OCI-LY1 (cell line): ENCODE measurements around the gene BACE2.
"Not testable (repeated sequence)": the region's sequence is repeated elsewhere in the genome, so short reads cannot be mapped to it uniquely, and the experiment has no call there.

Source experiments
- H2AFZ ChIP-seq: fragments of 200-600 bp; sonication (generic), shearing (Covaris generic); 2 replicates; pipeline ENCODE4 v1.6.0; 2014; ENCODE audit warnings: antibody characterized with exemption, mild to moderate bottlenecking, low read length
- H3F3A ChIP-seq: fragments of 200-600 bp; sonication (generic), shearing (Covaris generic); 2 replicates; pipeline ENCODE4 v1.6.0; 2014; ENCODE audit warnings: mild to moderate bottlenecking, antibody characterized with exemption, low read length, moderate library complexity; ENCODE audit not compliant: insufficient read depth
- H3K27ac ChIP-seq: fragments of 200-600 bp; sonication (generic); 2 replicates; pipeline ENCODE4 v1.5.1; 2014; ENCODE audit warnings: low read length, mixed run types, mild to moderate bottlenecking, low read depth; ENCODE audit not compliant: poor library complexity, severe bottlenecking
- H3K27me3 ChIP-seq: fragments of 200-600 bp; sonication (generic); 2 replicates; pipeline ENCODE4 v1.6.0; 2014; ENCODE audit warnings: antibody characterized with exemption, mild to moderate bottlenecking, low read length, moderate library complexity; ENCODE audit not compliant: insufficient read depth
- H3K36me3 ChIP-seq: fragments of 200-600 bp; sonication (generic); 2 replicates; pipeline ENCODE4 v1.6.1; 2014; ENCODE audit warnings: mild to moderate bottlenecking, antibody characterized with exemption, low read length, moderate library complexity, mixed read lengths; ENCODE audit not compliant: insufficient read depth
- H3K4me1 ChIP-seq: fragments of 200-600 bp; sonication (generic); 2 replicates; pipeline ENCODE4 v1.5.1; 2014; ENCODE audit warnings: mild to moderate bottlenecking, low read length, moderate library complexity; ENCODE audit not compliant: insufficient read depth, severe bottlenecking
- H3K4me2 ChIP-seq: fragments of 200-600 bp; sonication (generic), shearing (Covaris generic); 2 replicates; pipeline ENCODE4 v1.6.1; 2014; ENCODE audit warnings: low read length
- H3K4me3 ChIP-seq: fragments of 200-600 bp; sonication (generic); 2 replicates; pipeline ENCODE4 v1.5.1; 2014; ENCODE audit warnings: low read length, low read depth, mild to moderate bottlenecking, mixed read lengths; ENCODE audit not compliant: poor library complexity, severe bottlenecking
- H3K79me2 ChIP-seq: fragments of 200-600 bp; shearing (Covaris generic); 2 replicates; pipeline ENCODE4 v1.6.1; 2016; ENCODE audit warnings: mixed run types, low read length, mixed read lengths; ENCODE audit not compliant: insufficient read depth
- H3K9ac ChIP-seq: fragments of 200-600 bp; sonication (generic), shearing (Covaris generic); 2 replicates; pipeline ENCODE4 v1.6.1; 2014; ENCODE audit warnings: mild to moderate bottlenecking, low read length, mixed read lengths
- H3K9me2 ChIP-seq: fragments of 200-600 bp; sonication (generic), shearing (Covaris generic); 2 replicates; pipeline ENCODE4 v1.6.1; 2014; ENCODE audit warnings: low read depth, mild to moderate bottlenecking, low read length, mixed read lengths
- H3K9me3 ChIP-seq: fragments of 200-600 bp; shearing (Covaris generic); 2 replicates; pipeline ENCODE4 v1.6.1; 2014; ENCODE audit warnings: low read length, mixed read lengths
- H4K20me1 ChIP-seq: fragments of 200-600 bp; sonication (generic), shearing (Covaris generic); 2 replicates; pipeline ENCODE4 v1.6.0; 2016; ENCODE audit warnings: mild to moderate bottlenecking, low read length; ENCODE audit not compliant: insufficient read depth
- CTCF ChIP-seq: fragments of 200-600 bp; sonication (generic), shearing (Covaris generic); IDR thresholded peaks from 2 replicates; pipeline ENCODE4 v1.5.1; 2017; ENCODE audit warnings: mild to moderate bottlenecking, antibody characterized with exemption, low read length, moderate library complexity, mixed read lengths
- EZH2 ChIP-seq: fragments of 200-600 bp; sonication (generic), shearing (Covaris generic); IDR thresholded peaks from 2 replicates; pipeline ENCODE4 v1.8.0; 2017; ENCODE audit warnings: borderline replicate concordance, mixed run types, mild to moderate bottlenecking, antibody characterized with exemption, low read length, moderate library complexity, mixed read lengths

Gene BACE2

GRCh38 chr21:41187537-41188025, 19.6 kb downstream of the BACE2 start:
- no peak overlapping the region for H3K4me3 ChIP-seq
- H3K9me2 ChIP-seq: no peaks in the 10 kb centered on the region
- H3K9ac ChIP-seq: no peak overlapping the region
- no peaks in the 10 kb centered on the region for H3F3A ChIP-seq
- no peak for TF ChIP-seq CTCF
- TF ChIP-seq EZH2: no peak
- H3K9me3 ChIP-seq: no peaks in the 10 kb centered on the region
- H3K27me3 ChIP-seq: peaks cover 4% of the 10 kb centered on the region; the same call in 1 of the 2 replicates
- H4K20me1 ChIP-seq: no peaks in the 10 kb centered on the region
- no peaks in the 10 kb centered on the region for H3K4me1 ChIP-seq
- no peak overlapping the region for H2AFZ ChIP-seq
- no peaks in the 10 kb centered on the region for H3K79me2 ChIP-seq
- H3K27ac ChIP-seq: no peak overlapping the region
- no peaks in the 10 kb centered on the region for H3K36me3 ChIP-seq
- H3K4me2 ChIP-seq: no peak overlapping the region

- H3F3A ChIP-seq: no peaks in the 10 kb centered on the region
- no peaks in the 10 kb centered on the region for H3K9me2 ChIP-seq
- H3K27me3 ChIP-seq: peaks cover 4% of the 10 kb centered on the region; the same call in 1 of the 2 replicates
- H3K9ac ChIP-seq: no peak overlapping the region
- H3K36me3 ChIP-seq: no peaks in the 10 kb centered on the region
- H3K4me3 ChIP-seq: no peak overlapping the region
- no peak overlapping the region for H2AFZ ChIP-seq
- H3K79me2 ChIP-seq: no peaks in the 10 kb centered on the region
- TF ChIP-seq EZH2 (no peak), CTCF (no peak)
- H4K20me1 ChIP-seq: no peaks in the 10 kb centered on the region
- no peak overlapping the region for H3K4me2 ChIP-seq
- H3K4me1 ChIP-seq: no peaks in the 10 kb centered on the region
- H3K9me3 ChIP-seq: no peaks in the 10 kb centered on the region
- no peak overlapping the region for H3K27ac ChIP-seq
Observed at GRCh38 chr21:41188486-41189149, 20.7 kb downstream of the BACE2 start.

GRCh38 chr21:41189150-41189745, 21.3 kb downstream of the BACE2 start:
- Histone ChIP-seq H3K9me3 (no peaks in the 10 kb centered on the region), H3K4me2 (no peak overlapping the region), H3K79me2 (no peaks in the 10 kb centered on the region), H3K27me3 (peaks cover 4% of the 10 kb centered on the region; the same call in 1 of the 2 replicates), H3K27ac (no peak overlapping the region), H3K4me1 (no peaks in the 10 kb centered on the region), H4K20me1 (no peaks in the 10 kb centered on the region), H3K9me2 (no peaks in the 10 kb centered on the region), H3F3A (no peaks in the 10 kb centered on the region), H3K4me3 (no peak overlapping the region), H2AFZ (no peak overlapping the region), H3K36me3 (no peaks in the 10 kb centered on the region), H3K9ac (no peak overlapping the region)
- TF ChIP-seq CTCF (no peak), EZH2 (no peak)

GRCh38 chr21:41192552-41192951, 24.6 kb downstream of the BACE2 start:
- H3K4me1 ChIP-seq, H3K27ac ChIP-seq, H4K20me1 ChIP-seq, H2AFZ ChIP-seq, H3K9ac ChIP-seq, H3F3A ChIP-seq, H3K4me2 ChIP-seq, H3K4me3 ChIP-seq, H3K27me3 ChIP-seq, H3K79me2 ChIP-seq, H3K36me3 ChIP-seq, H3K9me2 ChIP-seq, H3K9me3 ChIP-seq: not testable (repeated sequence)
